Fibroblast of gingiva (primary cell): ENCODE measurements around the gene MAP1S.

ENCODE experiments used
- DNase-seq: peaks from one replicate; pipeline ENCODE4 v3.0.0-alpha.2; 2011; ENCODE audit warnings: low read depth

The MAP1S gene

GRCh38 chr19:17735410-17735809 lies 16.1 kb downstream of the MAP1S start:
- no peak for DNase-seq

DNA sequence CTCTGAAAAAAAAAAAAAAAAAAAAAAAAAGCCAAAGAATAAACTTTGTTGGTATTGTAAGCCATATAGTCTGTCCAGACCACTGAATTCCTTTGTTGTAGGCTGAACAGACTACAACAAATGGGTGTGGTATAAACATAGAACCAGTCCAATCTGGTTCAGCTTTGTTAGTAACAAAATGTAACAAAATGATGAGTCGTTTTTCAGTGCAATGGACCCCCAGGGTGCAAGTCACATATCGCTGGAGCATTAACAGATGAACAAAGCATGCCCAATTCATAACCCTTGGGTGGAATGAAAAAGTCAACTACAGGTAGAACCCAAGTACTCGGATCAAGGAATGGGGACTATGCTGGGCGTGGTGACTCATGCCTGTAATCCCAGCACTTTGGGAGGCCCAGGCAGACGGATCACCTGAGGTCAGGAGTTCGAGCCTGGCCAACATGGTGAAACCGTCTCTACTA lies 18.4 kb downstream of the MAP1S start:
- DNase-seq, result no peak

DNA sequence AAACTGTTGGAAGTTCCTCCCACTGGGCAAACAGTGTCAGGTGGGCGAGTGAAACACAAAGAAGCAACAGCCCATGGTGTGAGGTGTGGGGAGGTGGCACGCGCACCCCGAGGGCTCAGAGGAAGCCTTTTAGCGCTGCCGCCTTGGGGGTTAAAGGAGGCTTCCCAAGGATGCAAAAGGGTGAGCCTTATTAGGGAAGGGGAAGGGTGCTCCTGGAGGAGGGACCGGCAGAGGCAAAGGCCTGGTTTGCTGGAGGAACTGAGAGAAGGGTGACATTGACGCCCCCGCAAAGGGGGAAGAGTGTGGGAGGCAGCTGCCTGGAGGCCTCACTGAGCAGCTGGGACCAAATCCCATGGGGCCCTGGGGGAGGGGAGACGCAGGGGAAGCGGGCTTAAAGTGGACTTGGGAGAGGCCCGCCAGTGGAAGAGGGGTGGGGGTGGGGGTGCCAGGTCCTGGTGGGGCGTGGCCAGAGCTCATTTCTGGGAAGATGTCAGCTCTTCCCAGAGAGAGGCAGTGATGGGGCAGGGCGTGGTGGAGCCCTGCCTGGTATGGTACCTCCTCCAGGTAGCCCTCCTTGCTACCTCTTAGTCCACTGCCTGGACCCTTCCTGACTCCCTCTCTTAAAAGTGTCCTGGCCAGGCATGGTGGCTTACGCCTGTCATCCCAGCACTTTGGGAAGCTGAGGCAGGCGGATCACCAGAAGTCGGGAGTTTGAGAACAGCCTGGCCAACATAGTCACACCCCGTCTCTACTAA lies 20.0 kb downstream of the MAP1S start:
- no peak for DNase-seq

DNA sequence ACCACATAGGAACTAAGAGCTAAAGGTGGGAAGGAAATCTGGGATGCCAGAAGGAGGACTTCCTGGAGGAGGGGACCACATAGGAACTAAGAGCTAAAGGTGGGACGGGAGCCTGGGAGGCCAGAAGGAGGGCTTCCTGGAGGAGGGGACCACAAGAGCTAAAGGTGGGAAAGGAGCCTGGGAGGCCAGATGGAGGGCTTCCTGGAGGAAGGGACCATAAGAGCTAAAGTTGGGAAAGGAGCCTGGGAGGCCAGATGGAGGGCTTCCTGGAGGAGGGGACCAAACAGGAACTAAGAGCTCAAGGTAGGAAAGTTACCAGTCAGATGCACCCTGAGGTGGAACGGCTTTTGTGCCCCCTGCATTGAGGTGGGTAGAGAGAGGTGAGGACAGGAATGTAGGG lies 22.2 kb downstream of the MAP1S start:
- no peak for DNase-seq

- peak; percentile 34 for DNase-seq
These were observed 24.7 kb downstream of the MAP1S start for GRCh38 chr19:17743874-17744580.

GRCh38 chr19:17747205-17748098 lies 28.2 kb downstream of the MAP1S start:
- peak; percentile 85 for DNase-seq

DNA sequence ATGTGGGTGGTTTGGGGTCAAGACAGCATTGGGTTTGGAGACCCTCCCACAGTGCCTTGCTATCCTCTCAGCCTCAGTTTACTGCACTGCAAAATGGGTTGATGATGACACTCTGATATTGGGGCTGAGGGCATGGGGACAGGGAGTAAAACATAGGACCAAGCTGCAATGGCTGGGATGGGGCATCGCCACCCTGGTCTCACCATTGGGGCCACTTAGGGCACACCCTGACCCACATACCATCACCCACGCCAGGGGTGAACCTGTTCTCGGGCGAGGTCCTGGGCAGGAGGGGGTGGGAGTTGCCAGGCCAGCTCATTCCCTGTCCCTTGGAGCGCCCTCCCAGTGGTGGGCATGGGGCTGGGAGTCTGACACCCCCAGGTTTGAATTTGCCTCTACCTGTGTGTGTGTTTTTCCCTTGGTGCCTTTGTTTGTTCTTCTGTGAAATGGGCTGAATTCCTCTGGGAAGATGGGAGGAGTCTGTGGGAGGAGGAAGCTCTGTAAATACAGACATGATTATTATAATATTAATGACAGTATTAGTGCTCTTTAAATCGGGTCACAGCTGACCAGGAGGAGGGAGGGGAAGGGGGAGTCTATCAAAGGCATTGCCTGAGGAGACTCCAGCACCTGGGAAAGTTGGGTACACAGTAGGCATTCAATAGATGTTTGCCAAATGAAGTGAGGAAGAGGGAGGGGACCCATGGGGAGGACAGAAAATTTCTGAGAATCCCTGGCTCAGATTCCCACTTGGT lies 29.8 kb downstream of the MAP1S start:
- DNase-seq, result no peak

- no peak for DNase-seq
These were observed 30.6 kb downstream of the MAP1S start for GRCh38 chr19:17749912-17750317.

DNA sequence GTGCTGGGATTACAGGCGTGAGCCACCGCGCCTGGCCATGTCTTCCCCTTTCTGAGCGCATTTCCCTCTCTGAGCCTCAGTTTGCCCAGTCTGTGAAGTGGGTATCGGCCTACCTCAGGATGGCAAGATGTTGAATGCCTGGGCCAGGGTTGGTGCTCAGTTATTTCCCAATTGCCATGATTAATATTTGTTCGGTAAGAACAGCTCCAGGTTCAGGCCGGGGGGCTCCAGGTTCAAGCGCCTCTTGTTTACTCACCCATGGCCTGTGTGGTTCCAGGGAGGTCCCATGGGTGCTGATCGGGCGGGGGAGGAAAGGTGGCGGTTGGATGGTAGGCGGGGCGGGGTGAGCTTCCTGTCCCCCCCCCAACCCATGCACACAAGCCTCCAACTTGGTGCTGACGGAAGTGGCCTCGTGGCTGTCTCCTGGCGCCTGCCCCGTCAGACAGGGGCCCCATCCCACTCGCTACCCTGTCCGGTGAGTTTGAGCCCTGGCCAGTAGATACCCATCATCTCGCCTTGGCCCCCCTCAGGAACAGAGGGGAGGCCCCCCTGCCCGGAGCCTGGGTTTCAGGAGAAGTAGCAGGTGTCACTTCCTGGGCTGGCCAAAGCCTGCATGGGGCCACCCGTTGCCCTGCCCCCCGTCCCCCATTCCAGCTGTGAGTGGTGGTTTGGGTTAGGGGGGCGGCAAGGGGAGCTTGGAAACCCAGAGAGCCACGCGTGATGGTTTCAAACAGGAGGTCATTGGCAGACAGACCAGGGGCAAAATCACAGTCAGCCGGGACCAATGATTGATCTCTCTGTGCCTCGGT lies 32.0 kb downstream of the MAP1S start, which contains the start of gene FCHO1:
TSS of gene FCHO1 (plus strand) at position 375 of the 809 bp plus-strand sequence. CDS start 3,688 bp downstream, outside the sequence.
- DNase-seq, result no peak

- no peak for DNase-seq
These were observed 32.6 kb downstream of the MAP1S start for GRCh38 chr19:17751912-17752273.

DNA sequence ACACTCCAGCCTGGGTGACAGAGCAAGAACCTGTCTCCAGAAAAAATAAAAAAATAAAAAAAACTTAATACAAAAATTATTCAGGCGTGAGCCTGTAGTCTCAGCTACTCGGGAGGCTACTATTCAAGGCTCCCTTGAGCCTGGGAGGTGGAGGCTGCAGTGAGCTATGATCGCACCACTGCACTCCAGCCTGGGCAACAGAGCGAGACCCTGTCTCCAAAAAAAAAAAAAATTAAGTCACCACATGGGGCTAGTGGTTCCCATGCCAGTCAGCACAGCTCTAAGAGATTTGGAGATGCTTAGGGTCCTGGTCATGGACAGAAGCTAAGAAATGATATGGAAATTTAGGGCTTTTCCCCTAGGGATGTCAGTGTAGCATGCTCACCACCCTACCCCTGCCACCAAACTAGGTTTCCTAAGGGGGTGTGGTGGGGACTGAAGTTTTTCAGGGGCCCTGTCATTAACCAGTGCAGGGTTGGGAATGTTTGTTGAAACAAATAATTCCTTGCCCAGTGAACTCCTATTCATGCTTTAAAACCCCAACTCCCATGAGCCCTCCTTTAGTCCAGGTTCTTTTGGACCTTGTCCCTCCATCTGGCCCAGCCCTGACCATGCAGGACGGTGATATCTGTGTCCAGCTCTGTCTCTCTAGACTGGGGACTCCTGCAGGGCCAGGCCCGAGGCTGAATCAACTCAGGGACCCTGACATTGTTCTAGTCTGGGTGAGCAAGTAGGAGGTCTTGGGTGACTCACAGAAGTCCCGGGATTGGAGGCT lies 33.8 kb downstream of the MAP1S start:
- DNase-seq, result no peak

DNA sequence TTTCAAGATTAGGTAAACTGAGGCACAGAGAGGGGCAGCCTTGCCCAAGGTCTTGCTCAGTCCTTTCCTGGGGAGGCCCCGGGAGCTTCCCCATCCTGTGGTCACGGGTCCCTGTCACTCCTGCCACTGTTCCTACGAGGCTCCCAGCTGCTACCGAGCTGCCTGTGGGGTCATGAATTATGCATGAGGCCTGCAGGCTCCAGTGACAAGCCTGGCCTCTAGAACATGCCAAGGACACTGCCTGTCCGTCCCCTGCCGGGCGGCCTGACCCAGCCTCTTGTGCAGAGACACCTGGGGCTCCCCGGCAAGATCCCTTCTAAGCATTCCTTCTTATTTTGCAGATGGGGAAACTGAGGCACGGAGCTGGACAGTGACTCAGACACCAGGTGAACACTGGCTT lies 34.7 kb downstream of the MAP1S start:
- no peak for DNase-seq

DNA sequence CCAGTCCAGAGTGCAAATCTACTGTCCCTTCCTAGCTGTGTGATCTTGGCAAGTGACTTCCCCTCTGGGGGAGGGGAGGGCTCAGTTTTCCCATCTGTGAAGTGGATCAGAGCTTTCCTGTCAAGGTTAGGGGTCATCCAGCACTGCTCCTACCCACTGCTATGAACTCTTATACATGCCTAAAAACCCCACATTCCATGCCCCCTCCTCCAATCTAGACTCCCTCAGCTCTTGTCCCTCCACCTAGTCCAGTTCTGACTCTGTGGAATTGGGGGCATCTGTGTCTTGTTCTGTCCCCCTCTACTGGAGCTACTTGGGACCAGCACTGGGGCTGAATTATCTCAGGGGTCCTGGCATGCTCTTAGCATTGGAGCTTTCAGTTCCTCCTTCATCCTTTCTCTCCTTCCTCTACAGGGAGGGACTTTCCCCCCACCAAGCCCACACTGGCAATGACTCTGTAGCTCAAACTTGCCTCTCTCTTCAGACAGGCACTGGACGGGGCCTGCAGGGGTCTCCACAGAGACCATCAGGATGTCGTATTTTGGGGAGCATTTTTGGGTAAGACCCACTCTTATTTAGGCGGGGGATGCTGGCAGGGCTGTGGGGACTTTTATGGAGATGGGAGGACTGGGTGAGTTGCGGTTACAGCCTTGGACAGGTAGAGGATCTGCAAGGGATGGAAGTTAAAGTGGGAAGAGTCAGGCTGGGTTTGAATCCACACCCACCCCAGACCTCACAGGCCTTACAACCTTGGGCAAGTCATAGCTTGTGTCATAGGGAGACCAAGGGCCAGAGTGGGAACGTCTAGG lies 35.6 kb downstream of the MAP1S start:
- DNase-seq, result no peak

- no peak for DNase-seq
These were observed 36.2 kb downstream of the MAP1S start for GRCh38 chr19:17755443-17755890.

- peak; percentile 26 for DNase-seq
These were observed 36.8 kb downstream of the MAP1S start for GRCh38 chr19:17755977-17756670.

- no peak for DNase-seq
These were observed 37.8 kb downstream of the MAP1S start for GRCh38 chr19:17757125-17757524.

GRCh38 chr19:17758515-17758914 lies 39.2 kb downstream of the MAP1S start:
- DNase-seq, result no peak

- no peak for DNase-seq
These were observed 41.9 kb downstream of the MAP1S start for GRCh38 chr19:17761148-17761547.
